ENCODE data around the gene PTRH1.

Gene PTRH1

DNA sequence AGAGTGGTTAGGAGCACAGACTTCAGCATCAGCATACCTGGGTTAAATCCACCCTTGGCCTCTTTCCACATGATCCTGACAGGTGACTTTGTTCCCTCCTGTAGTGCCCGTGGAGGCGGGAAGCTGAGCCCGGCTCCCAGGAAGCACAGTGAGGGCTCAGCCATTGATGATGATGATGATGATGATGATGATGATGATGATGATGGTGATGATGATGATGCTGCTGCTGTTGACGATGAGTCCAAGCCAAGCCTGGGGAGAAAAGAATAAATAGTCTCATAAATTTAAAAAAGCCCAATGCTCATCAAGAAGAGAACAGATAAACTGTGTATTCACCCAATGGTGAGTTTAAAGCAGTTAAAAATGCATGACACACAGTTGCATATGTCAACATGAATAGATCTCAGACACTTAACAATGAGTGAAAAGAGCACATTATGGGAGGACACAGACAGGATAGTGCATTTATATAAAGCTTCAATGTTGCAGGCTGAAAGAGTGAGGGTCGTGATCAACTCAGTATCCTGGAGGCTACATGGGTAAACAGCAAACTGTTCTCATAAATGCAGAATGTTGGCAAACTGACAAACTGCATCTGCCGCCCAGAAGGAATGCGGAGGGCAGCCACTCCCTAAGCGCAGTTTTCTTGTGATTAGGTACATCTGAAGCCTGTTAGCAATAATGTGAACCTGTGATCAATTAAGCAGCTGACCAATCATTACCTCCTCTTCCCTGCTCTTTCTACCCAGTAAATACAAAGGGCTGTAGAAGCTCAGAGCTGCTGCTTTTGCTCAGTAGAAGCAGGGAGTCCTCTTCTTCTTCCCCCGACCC, 20.4 kb downstream of the PTRH1 start:
- DNase-seq = no peak

DNA sequence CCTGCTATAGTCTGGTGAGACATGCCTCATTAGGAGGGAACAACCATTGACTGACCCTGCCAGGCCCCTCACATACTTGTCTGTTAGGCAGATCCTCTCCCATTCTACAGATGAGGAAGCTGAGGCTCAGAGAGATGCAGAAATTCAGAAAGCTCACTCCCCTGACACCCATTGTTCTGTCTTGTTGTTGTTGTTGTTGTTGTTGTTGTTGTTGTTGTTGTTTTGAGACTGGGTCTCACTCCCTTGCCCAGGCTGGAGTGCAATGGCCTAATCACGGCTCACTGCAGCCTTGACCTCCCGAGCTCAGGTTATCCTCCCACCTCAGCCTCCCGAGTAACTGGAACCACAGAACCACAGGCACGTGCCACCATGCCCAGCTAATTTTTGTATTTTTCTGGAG, 21.8 kb downstream of the PTRH1 start:
- DNase-seq = no peak

DNA sequence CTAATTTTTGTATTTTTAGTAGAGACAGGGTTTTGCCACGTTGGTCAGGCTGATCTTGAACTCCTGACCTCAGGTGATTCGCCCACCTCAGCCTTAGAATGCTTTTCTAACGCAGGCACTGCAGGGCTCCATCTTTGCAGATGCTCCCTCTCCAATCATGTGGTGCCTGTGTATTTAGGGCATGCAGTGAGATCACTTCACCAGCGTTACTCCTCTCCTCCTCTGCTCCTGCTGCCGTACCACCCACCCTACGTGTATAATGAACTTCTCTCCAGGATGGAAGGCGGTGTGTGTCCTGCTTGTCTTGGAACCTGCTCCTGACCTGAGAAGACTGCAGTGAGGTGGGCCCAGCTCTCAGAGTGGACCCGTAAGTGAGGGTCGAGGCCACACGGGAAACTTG, 22.3 kb downstream of the PTRH1 start:
- DNase-seq = no peak

DNA sequence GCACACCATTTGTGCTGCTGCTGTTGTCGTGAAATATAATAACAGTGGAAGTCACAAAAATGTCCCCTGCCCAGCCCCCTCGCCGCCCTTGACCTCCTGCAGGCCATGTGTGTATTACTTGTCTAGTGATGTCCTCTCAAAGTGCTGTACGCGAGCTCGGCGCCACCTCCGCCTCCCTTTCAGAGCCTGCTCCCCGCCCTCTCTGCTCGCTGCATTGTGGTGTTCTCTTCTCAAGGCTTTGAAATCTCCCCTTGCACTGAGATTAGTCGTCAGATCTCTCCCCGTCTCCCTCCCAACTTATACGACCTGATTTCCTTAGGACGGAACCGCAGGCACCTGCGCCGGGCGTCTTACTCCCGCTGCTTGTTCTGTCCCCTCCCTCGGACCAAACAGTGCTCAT, 23.4 kb downstream of the PTRH1 start:
- DNase-seq = no peak

DNA sequence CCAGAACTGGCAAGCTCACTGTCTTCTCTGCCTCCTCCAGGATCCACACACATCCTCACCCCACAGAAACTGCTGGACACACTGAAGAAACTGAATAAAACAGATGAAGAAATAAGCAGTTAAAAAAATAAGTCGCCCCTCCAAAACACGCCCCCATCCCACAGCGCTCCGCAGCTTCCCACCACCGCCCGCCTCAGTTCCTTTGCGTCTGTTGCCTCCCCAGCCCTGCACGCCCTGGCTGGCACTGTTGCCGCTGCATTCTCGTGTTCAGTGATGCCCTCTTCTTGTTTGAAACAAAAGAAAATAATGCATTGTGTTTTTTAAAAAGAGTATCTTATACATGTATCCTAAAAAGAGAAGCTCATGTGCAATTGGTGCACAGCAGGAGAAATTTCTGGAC, 24.7 kb downstream of the PTRH1 start:
- no peak for DNase-seq

DNA sequence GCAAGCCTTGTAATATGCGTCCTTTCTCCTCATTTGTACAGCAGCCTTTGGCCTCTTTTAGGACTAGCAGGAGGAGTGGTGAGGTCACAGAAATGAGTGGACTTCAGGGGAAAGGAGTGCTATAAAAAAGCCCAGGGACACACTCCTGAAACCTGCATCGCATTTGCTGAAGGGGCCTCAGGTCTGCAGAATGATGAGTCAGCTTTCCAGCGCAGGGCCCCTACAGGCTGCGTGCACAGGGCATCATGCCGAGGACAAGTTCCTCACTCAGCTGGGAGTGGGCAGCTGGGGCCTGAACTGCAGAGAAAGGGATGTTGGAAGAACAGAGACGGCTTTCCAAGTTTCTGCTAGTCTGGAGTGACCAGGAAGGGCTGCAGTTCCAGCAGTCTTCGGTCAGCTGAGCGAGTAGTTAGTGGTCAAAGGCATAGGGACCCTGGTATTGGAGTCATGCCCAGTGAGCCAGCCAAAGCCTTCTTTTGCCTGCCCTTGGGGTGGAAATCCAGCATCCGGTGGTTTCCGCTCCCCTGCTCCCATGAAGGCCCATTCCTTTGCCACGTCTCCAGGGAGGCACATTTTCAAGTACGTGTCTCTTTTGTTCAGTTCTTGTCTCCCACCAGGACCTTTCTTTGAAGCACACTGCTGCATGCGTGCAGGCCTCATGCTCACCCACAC, 26.0 kb downstream of the PTRH1 start:
- no peak for DNase-seq

DNA sequence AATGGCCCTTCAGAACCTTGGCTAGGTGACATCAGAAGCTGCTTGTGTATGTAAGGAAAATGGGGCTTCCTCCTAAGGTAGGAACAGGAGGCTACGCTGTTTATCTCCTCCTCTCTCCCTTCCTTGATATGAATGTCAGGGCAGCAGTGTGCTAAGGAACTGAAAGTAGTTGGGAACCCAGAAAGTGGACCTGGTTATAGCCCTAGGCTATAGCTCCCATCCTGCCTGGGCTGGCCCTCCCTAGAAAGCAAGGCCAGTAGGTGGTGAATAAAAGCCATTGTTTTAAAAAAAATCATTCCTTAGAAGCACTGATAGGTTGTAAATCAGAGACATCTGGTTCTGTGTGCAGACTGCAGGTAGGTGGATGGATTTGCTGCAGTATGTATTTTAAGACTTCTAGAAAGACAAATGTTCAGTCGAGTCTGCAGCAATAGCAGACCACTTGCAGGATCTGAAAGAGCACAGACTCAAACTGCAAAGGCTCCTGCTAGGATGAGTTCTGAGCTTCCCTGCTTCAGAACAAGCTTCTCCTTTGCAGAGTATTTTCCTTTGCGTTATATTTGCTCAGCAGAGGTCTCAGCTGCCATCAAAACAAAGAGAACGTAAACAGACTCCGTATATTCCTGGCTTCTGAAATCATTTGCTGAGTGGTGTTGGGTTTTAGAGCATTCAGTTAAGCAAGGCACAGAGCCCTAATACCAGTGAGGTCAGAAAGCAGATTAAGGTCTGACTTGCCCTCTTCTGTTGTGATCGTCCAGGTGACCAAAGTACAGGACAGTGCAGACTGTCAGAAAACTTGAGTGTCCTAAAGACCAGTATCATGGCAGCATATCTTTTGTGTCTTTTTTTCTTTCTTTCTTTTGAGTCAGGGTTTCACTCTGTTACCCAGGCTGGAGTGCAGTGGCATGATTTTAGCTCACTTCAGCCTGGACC, 28.7 kb downstream of the PTRH1 start:
- DNase-seq = peak; percentile 72

DNA sequence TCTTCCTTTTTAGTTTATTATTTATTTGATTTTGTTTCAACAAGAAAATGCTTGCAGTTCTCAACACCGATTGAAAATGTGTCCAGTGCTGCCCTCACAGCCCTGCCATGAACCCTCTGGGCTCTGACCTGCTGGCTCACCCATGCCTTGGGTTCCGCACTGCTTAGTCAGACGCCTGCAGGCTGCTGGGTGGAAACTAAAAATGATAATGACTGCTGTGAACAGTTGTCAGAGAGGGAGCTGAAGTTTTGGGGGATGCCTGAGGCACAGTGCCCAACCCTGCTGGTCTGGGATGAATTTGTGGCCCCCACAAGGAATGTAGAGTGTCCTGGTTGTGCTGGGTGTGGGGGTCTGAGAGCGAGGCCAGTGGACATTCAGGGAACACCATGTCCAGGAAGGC, 30.9 kb downstream of the PTRH1 start:
- peak; percentile 96 for DNase-seq

DNA sequence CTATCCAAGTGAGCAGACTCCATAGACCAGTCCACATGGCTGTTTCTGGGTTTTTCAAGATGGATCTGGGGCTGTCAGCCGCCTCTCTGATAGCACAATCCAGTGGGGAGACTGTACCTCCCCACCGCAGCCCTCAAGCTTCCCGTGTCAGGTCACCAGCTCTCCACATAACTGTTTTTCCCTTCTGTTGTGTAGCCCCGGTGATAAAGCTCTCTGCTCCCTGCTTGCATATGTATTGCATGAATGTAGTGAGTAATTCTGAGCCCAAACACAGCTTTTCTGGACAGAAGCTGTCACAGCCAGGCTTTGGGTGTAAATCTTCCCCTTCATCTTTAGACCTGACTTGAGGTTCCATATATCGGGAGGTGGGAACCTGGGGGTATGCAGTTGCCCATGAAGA, 31.7 kb downstream of the PTRH1 start:
- no peak for DNase-seq

DNA sequence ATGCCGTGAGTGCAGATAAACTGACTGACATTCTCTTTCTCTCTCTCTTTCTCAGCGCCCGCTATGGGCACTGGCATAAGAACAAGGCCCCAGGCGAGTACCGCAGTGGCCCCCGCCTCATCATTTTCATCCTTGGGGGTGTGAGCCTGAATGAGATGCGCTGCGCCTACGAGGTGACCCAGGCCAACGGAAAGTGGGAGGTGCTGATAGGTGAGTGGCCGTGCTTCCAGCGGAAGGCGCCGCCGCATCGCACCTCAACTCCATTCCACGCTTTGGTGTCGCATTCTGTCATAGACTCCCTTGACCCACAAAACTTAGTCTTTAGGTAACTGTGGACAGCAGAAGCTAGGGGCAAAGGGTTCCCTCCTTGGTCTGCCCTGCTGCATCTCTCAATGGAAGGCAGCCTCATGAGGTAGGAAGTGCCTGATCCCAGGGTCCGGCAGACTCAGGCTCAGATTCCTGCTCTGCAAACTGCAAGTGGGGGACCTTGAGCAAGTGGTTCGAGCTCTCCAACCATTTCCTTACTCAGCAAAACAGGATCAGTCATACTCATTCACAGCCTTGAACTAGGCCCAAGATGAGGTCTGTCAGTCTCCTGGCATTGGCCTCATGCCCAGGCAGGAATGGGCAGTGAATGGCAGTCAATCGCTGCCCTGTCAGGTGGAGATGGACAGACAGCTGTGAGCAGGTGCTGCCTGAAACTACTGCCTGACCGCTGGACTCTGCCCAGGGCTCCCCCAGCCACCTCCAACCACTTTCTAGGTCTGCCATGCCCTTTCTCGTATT, 32.9 kb downstream of the PTRH1 start:
- no peak for DNase-seq

DNA sequence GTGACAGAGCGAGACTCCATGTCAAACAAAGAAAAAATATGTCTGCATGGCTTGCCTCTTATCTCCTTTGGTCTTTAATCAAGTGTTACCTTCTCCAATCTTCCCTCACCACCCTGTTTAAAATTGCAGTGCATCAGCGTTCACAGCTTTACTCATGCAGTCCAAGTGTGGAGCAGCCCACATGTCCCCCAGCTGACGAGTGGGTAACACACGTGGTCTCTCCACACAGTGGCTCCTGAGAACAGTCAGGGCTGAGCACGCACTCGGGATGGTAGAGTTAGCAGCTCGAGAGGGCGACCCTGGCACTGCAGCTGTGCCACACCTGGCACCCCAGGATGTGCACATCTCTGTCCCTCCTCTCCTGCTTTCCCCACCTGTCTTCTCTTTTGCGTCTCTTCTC, 34.6 kb downstream of the PTRH1 start:
- no peak for DNase-seq

DNA sequence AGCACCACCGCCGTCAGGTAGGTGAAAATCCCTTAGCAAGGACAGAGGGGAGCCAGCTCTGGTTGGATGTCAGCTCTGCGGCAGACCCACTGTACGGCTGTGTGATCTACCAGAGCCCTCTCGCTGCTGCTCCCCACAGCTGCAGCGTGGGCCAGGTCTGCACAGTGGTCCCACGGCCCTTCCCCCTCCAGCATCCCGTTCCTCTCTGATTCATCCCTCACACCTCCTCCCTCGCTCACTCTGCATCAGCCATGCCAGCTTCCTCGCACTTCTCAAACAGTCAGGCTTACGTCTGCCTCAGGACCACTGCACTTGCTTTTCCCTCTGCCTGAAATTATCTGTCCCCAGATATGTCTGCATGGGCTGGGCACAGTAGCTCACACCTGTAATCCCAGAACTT, 35.2 kb downstream of the PTRH1 start:
- no peak for DNase-seq

DNA sequence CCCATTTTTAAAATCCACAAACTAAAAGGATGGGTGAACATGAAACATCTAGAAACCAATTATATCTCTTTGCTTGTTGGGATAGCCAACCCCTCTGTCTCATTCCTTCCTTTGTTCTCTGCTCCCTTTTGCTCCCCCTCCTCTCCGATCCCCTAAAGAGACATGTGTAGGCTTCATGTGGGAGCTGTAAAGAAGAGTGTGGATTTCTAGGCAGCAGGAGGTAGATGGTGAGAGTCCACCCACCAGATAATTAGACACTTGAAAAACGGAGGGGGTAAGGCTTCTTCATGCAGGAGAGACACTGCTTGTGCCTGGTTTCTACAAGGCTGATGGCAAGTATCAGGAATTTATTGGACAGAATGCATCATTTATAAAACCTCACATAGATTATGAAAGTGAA, 36.0 kb downstream of the PTRH1 start:
- DNase-seq = no peak

DNA sequence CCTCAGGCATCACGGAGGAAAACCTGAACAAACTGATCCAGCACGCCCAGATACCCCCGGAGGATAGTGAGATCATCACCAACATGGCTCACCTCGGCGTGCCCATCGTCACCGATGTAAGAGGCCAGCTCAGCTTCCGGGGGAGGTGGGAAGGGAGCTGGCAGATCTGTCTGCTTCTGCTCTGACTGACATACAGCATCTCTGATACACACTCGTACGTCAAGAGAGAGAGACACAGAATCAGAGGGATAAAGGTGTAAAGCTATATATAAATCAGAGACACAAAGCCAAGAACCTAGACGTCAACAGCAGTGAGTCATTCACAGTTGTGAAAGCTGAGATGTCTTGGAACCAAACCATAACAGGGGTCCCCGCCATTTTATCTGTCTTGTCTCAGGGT, 38.8 kb downstream of the PTRH1 start:
- no peak for DNase-seq

DNA sequence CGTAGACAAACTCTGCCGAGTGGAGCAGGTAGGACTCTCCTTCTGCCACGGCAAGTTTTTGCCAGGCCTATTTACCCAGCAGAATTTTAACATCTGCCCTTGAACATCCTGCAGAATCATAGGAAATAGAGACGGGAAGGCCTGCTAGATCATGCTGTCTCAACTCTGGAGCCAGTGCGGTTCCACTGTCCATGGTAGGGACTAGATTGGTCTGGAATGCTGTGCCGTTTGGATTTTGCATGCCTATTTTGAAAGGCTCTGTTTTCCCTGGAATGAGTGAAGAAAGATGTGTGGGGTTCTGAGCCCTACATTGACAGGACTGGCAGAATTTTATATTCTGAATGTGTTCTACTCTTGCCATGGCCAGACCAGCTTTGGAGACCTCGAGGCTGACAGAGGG, 42.2 kb downstream of the PTRH1 start:
- DNase-seq = no peak

DNA sequence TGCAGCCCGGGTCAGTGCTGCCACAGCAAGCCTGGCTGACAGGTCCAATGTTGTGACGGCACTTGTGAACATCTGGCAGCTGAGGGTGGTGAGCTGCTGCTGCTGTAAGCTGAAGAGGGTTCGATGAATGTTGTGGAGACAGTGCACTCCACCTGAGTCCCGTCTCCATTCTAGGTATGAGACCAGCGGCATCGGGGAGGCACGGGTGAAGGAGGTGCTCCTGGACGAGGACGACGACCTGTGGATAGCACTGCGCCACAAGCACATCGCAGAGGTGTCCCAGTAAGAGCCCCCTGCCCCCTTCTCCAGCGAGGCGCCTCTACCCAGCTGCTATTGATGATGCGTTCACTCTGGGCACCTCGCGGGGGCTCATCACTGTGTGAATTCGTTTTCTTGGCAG, 47.6 kb downstream of the PTRH1 start:
- no peak for DNase-seq

DNA sequence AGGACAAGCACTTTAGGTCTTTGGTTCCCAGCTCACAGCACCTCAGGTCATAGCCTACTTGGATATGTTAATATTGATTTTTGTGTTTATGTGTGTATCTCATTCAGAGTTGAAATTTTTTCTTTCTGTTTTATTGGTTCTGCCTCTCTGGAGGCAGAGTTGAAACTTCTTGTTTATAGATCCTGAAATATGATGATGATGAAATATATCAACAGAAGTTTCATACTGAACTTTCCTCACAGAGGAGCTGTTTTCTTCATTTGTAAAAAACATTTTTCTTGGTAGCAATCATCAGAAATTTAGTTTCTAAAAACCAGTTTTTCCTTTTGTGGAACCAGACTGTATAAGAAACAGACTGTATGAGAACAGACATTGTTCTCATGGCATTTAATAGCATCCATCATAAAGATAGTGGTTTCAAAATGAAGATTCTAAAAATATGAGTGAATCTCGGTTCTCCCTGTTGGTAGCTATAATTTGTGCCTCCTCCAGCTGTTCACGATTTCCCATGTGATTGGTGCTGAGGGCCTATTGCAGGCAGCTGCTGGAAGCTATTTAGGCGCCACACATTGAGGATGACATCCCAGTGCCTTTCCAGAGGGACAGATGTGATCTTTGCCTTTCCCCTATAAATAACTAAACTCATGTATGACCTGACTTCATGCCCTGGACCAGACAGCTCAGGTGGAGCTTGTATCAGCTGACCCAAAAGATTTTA, 48.2 kb downstream of the PTRH1 start:
- no peak for DNase-seq

DNA sequence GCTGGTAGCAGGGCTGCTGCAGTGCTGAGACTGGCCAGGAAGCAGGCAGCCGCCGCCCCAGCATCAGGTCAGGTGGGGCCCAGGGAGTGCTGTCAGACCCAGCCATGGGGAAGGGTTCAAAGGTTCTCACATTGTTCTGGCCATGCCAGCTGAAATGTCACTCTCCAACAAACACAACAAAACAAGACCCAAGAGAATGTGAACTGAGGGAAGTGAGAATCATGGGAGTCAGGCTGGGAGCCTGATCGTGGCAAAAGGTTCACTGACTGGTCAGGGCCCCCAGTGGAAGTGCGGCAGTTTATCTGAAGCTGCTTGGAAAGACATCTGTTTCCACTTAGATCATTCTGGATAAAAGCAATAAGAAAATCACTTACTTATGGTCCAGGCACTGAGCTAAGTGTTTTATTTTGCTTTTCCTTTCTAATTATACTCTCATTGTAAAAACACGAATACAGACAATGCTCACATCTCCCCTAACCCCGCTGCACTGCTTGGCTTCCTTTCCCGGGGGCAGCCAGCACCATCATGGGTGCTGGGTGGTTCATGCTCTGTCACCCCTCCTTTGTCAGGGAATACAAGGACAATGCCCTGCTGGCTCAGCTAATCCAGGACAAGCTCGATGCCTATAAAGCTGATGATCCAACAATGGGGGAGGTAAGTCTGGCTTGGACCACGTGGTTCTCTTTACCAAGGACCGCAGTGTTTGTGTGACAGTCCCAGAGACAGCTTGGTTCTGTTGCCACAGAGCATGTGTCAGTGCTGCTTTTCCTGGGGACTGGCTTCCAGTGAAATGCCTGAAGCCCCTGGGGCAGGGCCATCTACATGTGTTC, 50.6 kb downstream of the PTRH1 start:
- DNase-seq = no peak

DNA sequence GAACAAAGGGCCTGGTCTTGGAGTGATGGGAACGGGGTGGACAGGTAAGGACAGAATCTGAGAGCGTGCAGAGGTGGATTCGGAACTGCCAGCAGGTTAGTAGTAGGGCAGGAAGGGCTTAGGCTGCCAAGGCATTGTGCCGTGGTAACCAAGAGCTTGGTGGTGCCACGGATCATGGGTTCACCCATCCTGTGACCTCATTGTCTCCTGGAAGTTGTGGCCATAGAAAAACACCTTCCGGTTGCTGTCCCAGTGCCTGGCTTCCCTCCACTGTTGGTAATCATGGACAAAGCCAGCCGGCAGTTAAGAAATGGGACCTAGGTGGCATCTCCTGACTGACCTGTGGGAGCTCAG, 51.2 kb downstream of the PTRH1 start:
- no peak for DNase-seq

Data from islet precursor cell (in vitro differentiated cells).